ENCODE data around the gene BLVRA.

GRCh38 chr7:43747328-43748105, 11.0 kb upstream of the BLVRA start:
- no peak for TF ChIP-seq CTCF (conservative IDR thresholded peaks at IDR 0.05 in 1 of 2, IDR thresholded peaks at IDR 0.05 in 1 of 2; ENCODE audit: low read depth in 1 of 2, low read length in 2 of 2)
- TF ChIP-seq EZH2 (IDR thresholded peaks at IDR 0.05; ENCODE audit: low read length, missing control alignments) = no peak
